Uterus (tissue), 4 donors: ENCODE measurements around the gene PCLO. TPM values are rescaled to one million over a fixed set of nuclear protein-coding genes. Genes with fewer than 3 reads are reported as not detected.

ENCODE experiments used
- DNase-seq, 2 donors: peaks; one replicate each; pipeline ENCODE4 v3.0.0-alpha.2; 2019 to 2020
- H3K27ac ChIP-seq, 2 donors: fragments of 200-600 bp; sonication (generic); 1 replicate in 1 of 2; 2 replicates in 1 of 2; pipeline ENCODE4 v1.5.1; 2016 to 2018
- H3K27me3 ChIP-seq, 2 donors: fragments of 200-600 bp; sonication (generic); one replicate each; pipeline ENCODE4 v1.5.1; 2018 to 2019; ENCODE audit warnings: control low read depth in 1 of 2
- H3K36me3 ChIP-seq, 2 donors: fragments of 200-600 bp; sonication (generic); one replicate each; pipeline ENCODE4 v1.5.1; 2019; ENCODE audit warnings: control low read depth in 1 of 2
- H3K4me1 ChIP-seq, 2 donors: fragments of 200-600 bp; sonication (generic); one replicate each; pipeline ENCODE4 v1.5.1; 2018 to 2019; ENCODE audit warnings: control low read depth in 1 of 2
- H3K4me3 ChIP-seq, 2 donors: fragments of 200-600 bp; sonication (generic); 1 replicate in 1 of 2; 2 replicates in 1 of 2; pipeline ENCODE4 v1.5.1; 2018 to 2019; ENCODE audit warnings: mild to moderate bottlenecking in 1 of 2
- H3K9me3 ChIP-seq, 2 donors: fragments of 200-600 bp; sonication (generic); one replicate each; pipeline ENCODE4 v1.5.1; 2019; ENCODE audit warnings: control low read depth in 1 of 2
- CTCF ChIP-seq, 4 experiments: fragments of 200-600 bp in 2 of 4; fragments of 450-650 bp in 2 of 4; sonication (generic) in 2 of 4; IDR thresholded peaks; one replicate each; pipeline ENCODE4 v1.5.1; 2016 to 2019; ENCODE audit warnings: antibody characterized with exemption in 4 of 4, mild to moderate bottlenecking in 2 of 4, moderate library complexity in 1 of 4
- POLR2A ChIP-seq, 2 donors: fragments of 450-650 bp; IDR thresholded peaks; one replicate each; pipeline ENCODE4 v1.6.1; 2016; ENCODE audit warnings: antibody characterized with exemption in 2 of 2, mild to moderate bottlenecking in 1 of 2, moderate library complexity in 1 of 2
- intact Hi-C: fragments of 100-400 bp; cut with DNase I; formaldehyde crosslinking; loops from one replicate; pipeline ENCODE4 v1.15.1; 2023; ENCODE audit warnings: low total_unique reads
- total RNA-seq, 4 donors: library from RNA; depleted of rRNA in 3 of 4; stranded (reverse); fragments of >200 nt in 3 of 4; gene quantifications; one replicate each; pipeline versions ENCODE4 v1.1.0 to v1.2.4, GENCODE V29; 2014 to 2023
- donor health status: DM: yes; HTN: yes; CAD: no.

PCLO gene
- total RNA-seq, 4 donors from 2014 or later, result 0.26 to 4.4 (median 1.4) TPM

GRCh38 chr7:83077328-83077727, 85.4 kb downstream of the PCLO start:
- TF ChIP-seq POLR2A (IDR thresholded peaks at IDR 0.05) (no peak), CTCF (IDR thresholded peaks at IDR 0.05) (no peak)

GRCh38 chr7:83072576-83073517, 89.8 kb downstream of the PCLO start:
- Histone ChIP-seq H3K27ac (no peak overlapping the region), H3K4me3 (no peak overlapping the region), H3K27me3 (no peaks in the 10 kb centered on the region), H3K36me3 (no peaks in the 10 kb centered on the region), H3K9me3 (no peaks in the 10 kb centered on the region), H3K4me1 (no peaks in the 10 kb centered on the region)
- TF ChIP-seq CTCF (IDR thresholded peaks at IDR 0.05) (no peak), POLR2A (IDR thresholded peaks at IDR 0.05) (no peak)
- DNase-seq, result no peak
- intact Hi-C loops, result no loop called here

More at GRCh38 chr7:83077328-83077727, 85.4 kb downstream of the PCLO start:
- Histone ChIP-seq H3K36me3 (no peaks in the 10 kb centered on the region), H3K27ac (no peak overlapping the region), H3K9me3 (no peaks in the 10 kb centered on the region), H3K27me3 (no peaks in the 10 kb centered on the region), H3K4me1 (no peaks in the 10 kb centered on the region), H3K4me3 (no peak overlapping the region)
- intact Hi-C loops, result no loop called here
- no peak for DNase-seq

GRCh38 chr7:83065714-83066113, 97.0 kb downstream of the PCLO start:
- no peaks in the 10 kb centered on the region for H3K9me3 ChIP-seq
- intact Hi-C loops, result no loop called here
- TF ChIP-seq POLR2A (IDR thresholded peaks at IDR 0.05) (no peak), CTCF (IDR thresholded peaks at IDR 0.05) (no peak)

GRCh38 chr7:83060218-83060617, 102.5 kb downstream of the PCLO start:
- Histone ChIP-seq H3K9me3 (no peaks in the 10 kb centered on the region), H3K36me3 (no peaks in the 10 kb centered on the region), H3K4me3 (no peak overlapping the region), H3K27ac (no peak overlapping the region), H3K27me3 (no peaks in the 10 kb centered on the region), H3K4me1 (no peaks in the 10 kb centered on the region)
- intact Hi-C loops, result no loop called here
- TF ChIP-seq CTCF (IDR thresholded peaks at IDR 0.05) (no peak), POLR2A (IDR thresholded peaks at IDR 0.05) (no peak)
- DNase-seq, result no peak

More at GRCh38 chr7:83065714-83066113, 97.0 kb downstream of the PCLO start:
- H3K4me1 ChIP-seq, result no peaks in the 10 kb centered on the region
- no peaks in the 10 kb centered on the region for H3K27me3 ChIP-seq
- H3K27ac ChIP-seq, result no peak overlapping the region
- H3K36me3 ChIP-seq, result no peaks in the 10 kb centered on the region
- no peak for DNase-seq
- no peak overlapping the region for H3K4me3 ChIP-seq

- intact Hi-C loops, result no loop called here
- Histone ChIP-seq H3K4me3 (no peak overlapping the region), H3K4me1 (no peaks in the 10 kb centered on the region), H3K27me3 (no peaks in the 10 kb centered on the region), H3K36me3 (no peaks in the 10 kb centered on the region), H3K9me3 (no peaks in the 10 kb centered on the region), H3K27ac (no peak overlapping the region)
- TF ChIP-seq CTCF (IDR thresholded peaks at IDR 0.05), result no peak
- DNase-seq, result no peak
Measured at GRCh38 chr7:83058667-83059066, 104.0 kb downstream of the PCLO start.
